C1 segment of cervical spinal cord (tissue), 14 donors: ENCODE data around the gene LIMCH1.
A peak's percentile ranks its signal among the peaks of the same experiment; 100 is the strongest.
"Not testable (repeated sequence)": the region's sequence is repeated elsewhere in the genome, so short reads cannot be mapped to it uniquely, and the experiment has no call there.

Source experiments
- DNase-seq, 14 donors: peaks; one replicate each; lab custom pipeline; 2025; lab: John Stamatoyannopoulos, UW

The LIMCH1 gene

GRCh38 chr4:41644288-41644914 lies 106.4 kb downstream of the LIMCH1 start:
- peak; percentile 3 to 89 (median 62) for DNase-seq

- DNase-seq: no peak
These were observed 106.9 kb downstream of the LIMCH1 start for GRCh38 chr4:41644915-41645295.

GRCh38 chr4:41645728-41646390 lies 107.9 kb downstream of the LIMCH1 start:
- DNase-seq: no peak

- no peak for DNase-seq
These were observed 108.9 kb downstream of the LIMCH1 start for GRCh38 chr4:41646862-41647261.

GRCh38 chr4:41647383-41647782 lies 109.4 kb downstream of the LIMCH1 start:
- no peak for DNase-seq

GRCh38 chr4:41651150-41651549 lies 113.2 kb downstream of the LIMCH1 start:
- DNase-seq: not testable (repeated sequence)

- DNase-seq: no peak
These were observed 115.0 kb downstream of the LIMCH1 start for GRCh38 chr4:41652971-41653370.

- DNase-seq: no peak
These were observed 115.6 kb downstream of the LIMCH1 start for GRCh38 chr4:41653523-41653922.

- no peak for DNase-seq
These were observed 117.2 kb downstream of the LIMCH1 start for GRCh38 chr4:41655177-41655576.

- DNase-seq: no peak
These were observed 118.1 kb downstream of the LIMCH1 start for GRCh38 chr4:41656106-41656505.

- DNase-seq: peak in 10 of 14 donors; percentile 6 to 78 (median 64)
These were observed 118.9 kb downstream of the LIMCH1 start for GRCh38 chr4:41656572-41657520.

- no peak for DNase-seq
These were observed 119.6 kb downstream of the LIMCH1 start for GRCh38 chr4:41657561-41657960.

GRCh38 chr4:41658163-41658562 lies 120.2 kb downstream of the LIMCH1 start:
- no peak for DNase-seq

- DNase-seq: no peak
These were observed 122.4 kb downstream of the LIMCH1 start for GRCh38 chr4:41660352-41660751.

GRCh38 chr4:41661442-41662076 lies 123.6 kb downstream of the LIMCH1 start:
- peak in 7 of 14 donors; percentile 4 to 49 (median 31) for DNase-seq

GRCh38 chr4:41665636-41666207 lies 127.8 kb downstream of the LIMCH1 start:
- no peak for DNase-seq

- DNase-seq: no peak
These were observed 130.1 kb downstream of the LIMCH1 start for GRCh38 chr4:41668024-41668423.

- DNase-seq: peak in 7 of 14 donors; percentile 4 to 26 (median 9)
These were observed 132.6 kb downstream of the LIMCH1 start for GRCh38 chr4:41670530-41670929.

- no peak for DNase-seq
These were observed 133.0 kb downstream of the LIMCH1 start for GRCh38 chr4:41670982-41671381.

GRCh38 chr4:41678086-41678816 lies 140.3 kb downstream of the LIMCH1 start:
- peak in 1 of 14 donors; percentile 15 for DNase-seq

GRCh38 chr4:41678951-41679350 lies 141.0 kb downstream of the LIMCH1 start:
- no peak for DNase-seq
